Measurements from ENCODE around the gene EYA3.

DNA sequence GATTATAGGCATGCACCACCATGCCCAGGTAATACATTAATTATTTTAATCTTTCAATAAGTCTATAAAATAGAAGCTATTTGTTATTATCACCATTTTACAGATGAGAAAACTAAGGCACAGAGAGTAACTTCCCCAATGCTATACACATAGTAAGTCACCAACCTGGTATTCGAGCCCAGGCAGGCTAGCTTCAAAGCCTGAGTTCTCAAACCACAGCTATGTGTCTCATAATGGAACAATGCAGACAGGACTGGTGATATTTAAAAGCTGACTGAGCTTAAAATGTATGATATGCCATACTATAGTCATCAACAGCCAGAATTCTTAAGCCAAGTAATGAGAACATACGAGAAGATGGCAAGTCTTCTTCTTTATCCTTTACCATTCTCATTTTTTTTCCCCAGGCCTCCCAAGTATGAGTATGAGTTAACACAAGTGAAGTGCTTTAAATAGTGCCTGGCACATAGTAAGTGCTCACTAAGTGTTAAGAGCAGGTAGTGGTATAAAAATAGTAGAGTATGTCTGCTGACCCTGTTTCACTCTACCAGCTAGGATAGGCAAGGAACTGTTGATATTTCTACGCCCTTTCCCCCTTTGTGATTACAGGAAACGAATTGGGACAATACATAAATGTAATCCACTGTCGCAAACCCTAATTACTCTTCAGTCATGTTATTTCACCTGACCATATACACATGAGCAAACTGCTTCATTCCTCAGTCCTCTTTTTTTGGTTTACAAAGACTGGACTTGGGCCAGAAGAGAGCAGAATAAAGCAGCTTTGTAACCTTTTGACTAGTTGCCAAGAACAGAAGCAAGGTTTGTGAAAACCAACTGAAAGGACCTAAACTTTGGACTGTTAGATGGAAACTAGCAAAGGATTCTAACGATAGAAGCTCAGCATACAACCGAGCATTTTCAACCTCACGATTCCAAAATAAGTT, 9.5 kb downstream of the EYA3 start:
- TF ChIP-seq, protein P1, sequence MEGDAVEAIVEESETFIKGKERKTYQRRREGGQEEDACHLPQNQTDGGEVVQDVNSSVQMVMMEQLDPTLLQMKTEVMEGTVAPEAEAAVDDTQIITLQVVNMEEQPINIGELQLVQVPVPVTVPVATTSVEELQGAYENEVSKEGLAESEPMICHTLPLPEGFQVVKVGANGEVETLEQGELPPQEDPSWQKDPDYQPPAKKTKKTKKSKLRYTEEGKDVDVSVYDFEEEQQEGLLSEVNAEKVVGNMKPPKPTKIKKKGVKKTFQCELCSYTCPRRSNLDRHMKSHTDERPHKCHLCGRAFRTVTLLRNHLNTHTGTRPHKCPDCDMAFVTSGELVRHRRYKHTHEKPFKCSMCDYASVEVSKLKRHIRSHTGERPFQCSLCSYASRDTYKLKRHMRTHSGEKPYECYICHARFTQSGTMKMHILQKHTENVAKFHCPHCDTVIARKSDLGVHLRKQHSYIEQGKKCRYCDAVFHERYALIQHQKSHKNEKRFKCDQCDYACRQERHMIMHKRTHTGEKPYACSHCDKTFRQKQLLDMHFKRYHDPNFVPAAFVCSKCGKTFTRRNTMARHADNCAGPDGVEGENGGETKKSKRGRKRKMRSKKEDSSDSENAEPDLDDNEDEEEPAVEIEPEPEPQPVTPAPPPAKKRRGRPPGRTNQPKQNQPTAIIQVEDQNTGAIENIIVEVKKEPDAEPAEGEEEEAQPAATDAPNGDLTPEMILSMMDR (IDR thresholded peaks at IDR 0.05), result no peak
- TF ChIP-seq POLR2A (IDR thresholded peaks at IDR 0.05), result no peak

All from esophagus squamous epithelium (tissue), 4 donors.